GM20000 (cell line): ENCODE measurements around the gene CRYBG3.

ENCODE experiments used
- DNase-seq: peaks from one replicate; pipeline ENCODE4 v3.0.0; 2012; ENCODE audit warnings: low spot score
- TF ChIP-seq, protein P1 (sequence below): IDR thresholded peaks from 2 replicates; pipeline ENCODE4 v1.5.1; 2012; ENCODE audit warnings: mild to moderate bottlenecking, control low read depth; ENCODE audit errors: extremely low read depth, missing control alignments

The CRYBG3 gene

GRCh38 chr3:97821774-97822358 lies at the start of gene CRYBG3:
Gene CRYBG3 (plus strand): TSS chr3:97822011. CDS start chr3:97822207, 196 bp downstream.
- TF ChIP-seq, protein P1, sequence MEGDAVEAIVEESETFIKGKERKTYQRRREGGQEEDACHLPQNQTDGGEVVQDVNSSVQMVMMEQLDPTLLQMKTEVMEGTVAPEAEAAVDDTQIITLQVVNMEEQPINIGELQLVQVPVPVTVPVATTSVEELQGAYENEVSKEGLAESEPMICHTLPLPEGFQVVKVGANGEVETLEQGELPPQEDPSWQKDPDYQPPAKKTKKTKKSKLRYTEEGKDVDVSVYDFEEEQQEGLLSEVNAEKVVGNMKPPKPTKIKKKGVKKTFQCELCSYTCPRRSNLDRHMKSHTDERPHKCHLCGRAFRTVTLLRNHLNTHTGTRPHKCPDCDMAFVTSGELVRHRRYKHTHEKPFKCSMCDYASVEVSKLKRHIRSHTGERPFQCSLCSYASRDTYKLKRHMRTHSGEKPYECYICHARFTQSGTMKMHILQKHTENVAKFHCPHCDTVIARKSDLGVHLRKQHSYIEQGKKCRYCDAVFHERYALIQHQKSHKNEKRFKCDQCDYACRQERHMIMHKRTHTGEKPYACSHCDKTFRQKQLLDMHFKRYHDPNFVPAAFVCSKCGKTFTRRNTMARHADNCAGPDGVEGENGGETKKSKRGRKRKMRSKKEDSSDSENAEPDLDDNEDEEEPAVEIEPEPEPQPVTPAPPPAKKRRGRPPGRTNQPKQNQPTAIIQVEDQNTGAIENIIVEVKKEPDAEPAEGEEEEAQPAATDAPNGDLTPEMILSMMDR, result no peak
- DNase-seq, result peak; percentile 95

GRCh38 chr3:97772926-97773325 lies 48.9 kb upstream of the CRYBG3 start:
- TF ChIP-seq, protein P1, result no peak

GRCh38 chr3:97778152-97778551 lies 43.7 kb upstream of the CRYBG3 start:
- TF ChIP-seq, protein P1, result no peak
- DNase-seq, result no peak

More at GRCh38 chr3:97772926-97773325, 48.9 kb upstream of the CRYBG3 start:
- no peak for DNase-seq

DNA sequence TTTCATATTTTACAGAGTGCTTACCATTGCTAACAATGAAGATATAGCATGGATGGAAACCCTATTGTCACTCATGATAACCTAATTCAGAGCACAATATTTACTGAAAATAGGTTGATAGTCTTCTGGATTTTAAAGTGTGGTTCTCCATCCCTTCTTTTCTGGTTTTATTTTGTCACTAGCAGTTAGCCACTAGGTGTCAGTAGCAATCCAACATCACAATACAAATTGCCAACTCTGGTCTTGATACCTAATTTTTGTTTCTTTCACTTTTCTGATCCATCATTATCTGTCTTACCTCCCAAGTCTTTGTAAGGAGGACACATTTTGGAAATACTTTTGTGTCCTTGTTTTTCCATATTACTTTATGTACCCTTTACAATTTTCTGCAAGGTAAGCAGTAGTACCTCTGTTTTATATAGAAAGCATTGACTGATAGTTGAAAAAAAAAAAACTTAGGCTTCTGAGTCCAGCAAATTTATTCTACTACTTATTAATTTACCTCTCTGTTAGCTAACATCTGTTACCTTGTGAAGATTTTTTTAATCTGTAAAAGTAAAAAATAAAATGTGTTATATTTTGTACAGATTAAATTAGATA lies 28.3 kb upstream of the CRYBG3 start:
- DNase-seq, result peak; percentile 26
- TF ChIP-seq, protein P1, result peak; percentile 34

GRCh38 chr3:97795951-97796350 lies 25.9 kb upstream of the CRYBG3 start:
- TF ChIP-seq, protein P1, result no peak
- DNase-seq, result no peak

DNA sequence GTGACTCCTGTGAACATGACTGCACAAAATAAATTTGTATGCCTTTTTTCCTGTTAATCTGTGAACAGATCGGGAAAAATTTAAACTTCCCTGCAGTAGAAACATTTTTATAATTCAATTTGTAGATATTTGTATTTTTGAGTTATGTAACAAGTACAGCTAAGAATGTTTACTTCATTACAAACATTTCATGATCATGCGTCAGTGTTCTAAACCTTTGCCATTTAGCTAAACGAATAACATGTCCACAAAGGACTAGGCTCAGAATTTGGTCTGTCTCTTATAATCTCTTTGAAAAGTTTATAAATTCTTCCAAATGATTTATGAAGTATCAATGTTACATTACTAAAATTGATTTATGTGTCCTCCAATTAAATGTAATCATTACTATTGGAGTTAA lies 17.3 kb upstream of the CRYBG3 start:
- DNase-seq, result no peak

GRCh38 chr3:97810779-97811390 lies 10.9 kb upstream of the CRYBG3 start:
- no peak for DNase-seq
- TF ChIP-seq, protein P1, result no peak

More for the DNA sequence above, 17.3 kb upstream of the CRYBG3 start:
- TF ChIP-seq, protein P1, result no peak
